HG02759 (cell line): ENCODE data around the gene YJU2.
"Not testable (repeated sequence)": the region's sequence is repeated elsewhere in the genome, so short reads cannot be mapped to it uniquely, and the experiment has no call there.

Experiments
- ATAC-seq: cut with Tn5 transposase; IDR thresholded peaks from one replicate; pipeline ENCODE4 v1.9.1; 2021; ENCODE audit warnings: mild to moderate bottlenecking, moderate library complexity; ENCODE audit not compliant: unreplicated experiment

The YJU2 gene

DNA sequence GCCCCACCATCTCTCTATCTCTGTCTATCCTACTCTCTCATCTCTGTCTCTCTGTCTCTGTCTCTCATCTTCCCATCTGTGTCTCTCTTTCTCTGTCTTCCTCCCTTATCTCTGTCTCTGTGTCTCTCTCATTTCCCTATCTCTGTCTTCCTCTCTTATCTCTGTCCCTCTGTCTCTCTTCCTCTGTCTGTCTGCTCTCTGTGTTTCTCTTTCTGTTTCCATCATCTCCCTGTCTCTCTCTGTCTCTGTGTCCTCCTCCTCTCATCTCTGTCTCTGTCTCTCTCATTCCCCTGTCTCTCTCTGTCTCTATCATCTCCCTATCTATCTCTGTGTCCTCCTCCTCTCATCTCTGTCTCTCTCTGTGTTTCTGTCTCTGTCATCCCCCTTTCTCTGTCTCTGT, 19.1 kb upstream of the YJU2 start:
- ATAC-seq, result no peak

DNA sequence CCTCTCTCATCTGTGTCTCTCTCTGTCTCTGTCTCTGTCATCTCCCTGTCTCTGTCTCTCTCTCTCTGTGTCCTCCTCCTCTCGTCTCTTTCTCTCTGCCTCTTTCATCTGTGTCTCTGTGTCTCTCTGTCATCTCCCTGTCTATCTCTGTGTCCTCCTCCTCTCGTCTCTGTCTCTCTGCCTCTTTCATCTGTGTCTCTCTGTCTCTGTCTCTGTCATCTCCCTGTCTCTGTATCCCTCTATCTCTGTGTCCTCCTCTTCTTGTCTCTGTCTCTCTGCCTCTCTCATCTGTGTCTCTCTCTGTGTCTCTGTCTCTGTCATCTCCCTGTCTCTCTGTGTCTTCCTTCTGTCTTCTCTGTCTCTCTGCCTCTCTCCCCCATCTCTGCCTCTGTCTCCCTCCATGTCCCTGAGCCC, 18.1 kb upstream of the YJU2 start:
- ATAC-seq, result no peak

GRCh38 chr19:4229179-4229931, 17.5 kb upstream of the YJU2 start, which contains the start of gene EBI3:
EBI3 (plus strand) TSS chr19:4229523; CDS start chr19:4229551, 28 bp downstream.
- ATAC-seq, result peak; percentile 71

GRCh38 chr19:4230237-4230636, 16.6 kb upstream of the YJU2 start:
- not testable (repeated sequence) for ATAC-seq

DNA sequence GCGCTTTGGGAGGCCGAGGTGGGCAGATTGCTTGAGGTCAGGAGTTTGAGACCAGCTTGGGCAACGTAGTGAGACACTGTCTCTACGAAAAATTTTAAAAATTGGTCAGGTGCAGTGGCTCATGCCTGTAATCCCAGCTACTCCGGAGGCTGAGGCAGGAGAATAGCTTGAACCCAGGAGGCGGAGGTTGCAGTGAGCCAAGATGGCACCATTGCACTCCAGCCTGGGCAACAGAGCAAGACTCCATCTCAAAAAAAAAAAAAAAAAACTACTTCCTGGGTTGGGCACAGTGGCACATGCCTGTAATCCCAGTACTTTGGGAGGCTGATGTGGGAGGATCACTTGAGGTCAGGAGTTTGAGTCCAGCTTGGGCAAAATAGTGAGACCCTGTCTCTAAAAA, 15.4 kb upstream of the YJU2 start:
- not testable (repeated sequence) for ATAC-seq

DNA sequence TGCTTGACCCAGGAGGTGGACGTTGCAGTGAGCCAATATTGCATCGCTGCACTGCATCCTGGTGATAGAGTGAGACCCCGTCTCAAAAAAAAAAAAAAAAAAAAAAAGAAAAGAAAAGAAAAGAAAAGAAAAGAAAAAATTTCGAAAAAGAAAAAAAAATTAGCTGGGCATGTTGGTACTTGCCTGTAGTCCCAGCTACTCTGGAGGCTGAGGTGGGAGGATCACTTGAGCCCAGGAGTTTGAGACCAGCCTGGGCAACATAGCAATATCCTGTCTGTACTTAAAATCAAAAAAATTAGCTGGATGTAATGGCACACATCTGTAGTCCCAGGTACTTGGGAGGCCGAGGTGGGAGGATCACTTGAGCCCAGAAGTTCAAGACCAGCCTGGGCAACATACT, 14.7 kb upstream of the YJU2 start:
- ATAC-seq, result not testable (repeated sequence)

GRCh38 chr19:4232614-4233281, 14.1 kb upstream of the YJU2 start:
- no peak for ATAC-seq

DNA sequence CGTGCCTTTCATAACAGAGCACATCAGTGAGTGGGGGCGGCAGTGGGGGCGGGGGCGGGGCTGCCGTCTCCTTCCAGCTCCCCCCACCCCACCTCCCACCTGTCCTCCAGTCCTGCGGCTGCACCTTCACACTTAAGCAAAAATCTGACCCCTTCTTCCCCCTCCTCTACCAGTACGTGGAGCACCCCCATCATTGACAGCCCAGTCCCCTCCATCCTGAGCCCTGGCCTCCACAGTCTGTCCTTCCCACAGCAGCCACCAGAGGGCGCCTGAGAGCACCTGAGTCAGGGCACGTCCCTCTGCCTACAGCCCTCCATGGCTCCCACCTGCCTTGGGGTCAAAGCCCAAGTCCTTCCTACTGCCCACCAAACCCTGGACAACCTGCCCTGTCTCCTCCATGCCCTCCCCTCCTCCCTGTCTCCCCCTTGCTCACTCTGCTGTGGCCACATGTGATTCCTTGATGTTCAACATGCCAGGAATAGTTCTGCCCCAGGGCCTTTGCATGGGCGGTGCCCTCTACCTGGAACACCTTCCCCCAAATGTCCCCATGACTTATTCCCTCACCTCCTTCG, 13.5 kb upstream of the YJU2 start:
- no peak for ATAC-seq

GRCh38 chr19:4234142-4234861, 12.6 kb upstream of the YJU2 start:
- ATAC-seq, result no peak

- no peak for ATAC-seq
Observed at GRCh38 chr19:4234862-4235201, 12.0 kb upstream of the YJU2 start.

GRCh38 chr19:4237510-4237909, 9.4 kb upstream of the YJU2 start:
- not testable (repeated sequence) for ATAC-seq

- ATAC-seq, result no peak
Observed at GRCh38 chr19:4238831-4239230, 8.0 kb upstream of the YJU2 start.

DNA sequence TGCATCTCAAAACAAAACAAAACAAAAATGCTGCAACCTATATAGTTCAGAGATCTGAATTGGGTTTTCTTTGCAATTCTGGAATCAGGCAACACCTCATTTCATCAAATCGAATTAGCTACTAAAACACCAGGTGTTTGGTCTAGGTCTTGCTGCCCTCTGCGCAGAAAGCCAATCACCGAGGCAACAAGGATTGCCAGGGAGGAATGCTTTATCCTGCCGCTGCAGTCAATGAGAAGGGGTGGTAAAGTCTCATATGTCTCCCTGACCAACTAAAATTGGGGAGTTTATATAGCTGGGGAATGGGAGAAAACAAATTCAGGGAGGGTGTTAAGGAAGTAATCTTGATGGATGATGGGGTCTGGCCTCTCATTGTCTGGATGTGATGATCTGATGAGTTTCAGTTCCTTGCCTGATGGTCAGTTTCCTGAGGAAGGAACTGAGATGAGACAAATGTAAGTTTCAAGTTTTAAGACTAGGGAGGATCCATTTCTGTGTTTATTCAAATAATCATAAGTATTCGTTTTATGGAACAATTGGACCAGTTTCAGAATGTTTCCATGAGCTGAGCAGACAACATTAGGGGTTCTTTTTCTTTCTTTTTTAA, 5.0 kb upstream of the YJU2 start:
- ATAC-seq, result no peak

DNA sequence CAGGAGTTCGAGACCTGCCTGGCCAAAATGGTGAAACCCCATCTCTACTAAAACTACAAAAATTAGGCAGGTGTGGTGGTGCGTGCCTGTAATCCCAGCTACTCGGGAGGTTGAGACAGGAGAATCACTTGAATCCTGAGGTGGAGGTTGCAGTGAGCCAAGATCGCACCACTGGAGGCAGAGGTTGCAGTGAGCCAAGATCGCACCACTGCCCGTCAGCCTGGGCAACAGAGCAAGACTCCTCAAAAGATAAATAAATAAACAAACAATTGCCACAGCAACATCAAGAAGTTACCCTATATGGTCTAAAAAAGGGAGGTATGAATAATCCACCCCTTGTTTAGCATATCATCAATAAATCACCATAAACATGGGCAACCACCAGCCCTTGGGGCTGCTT, 942 bp upstream of the YJU2 start:
- not testable (repeated sequence) for ATAC-seq

- ATAC-seq, result no peak
Observed at GRCh38 chr19:4256563-4256962, 9.7 kb downstream of the YJU2 start.

DNA sequence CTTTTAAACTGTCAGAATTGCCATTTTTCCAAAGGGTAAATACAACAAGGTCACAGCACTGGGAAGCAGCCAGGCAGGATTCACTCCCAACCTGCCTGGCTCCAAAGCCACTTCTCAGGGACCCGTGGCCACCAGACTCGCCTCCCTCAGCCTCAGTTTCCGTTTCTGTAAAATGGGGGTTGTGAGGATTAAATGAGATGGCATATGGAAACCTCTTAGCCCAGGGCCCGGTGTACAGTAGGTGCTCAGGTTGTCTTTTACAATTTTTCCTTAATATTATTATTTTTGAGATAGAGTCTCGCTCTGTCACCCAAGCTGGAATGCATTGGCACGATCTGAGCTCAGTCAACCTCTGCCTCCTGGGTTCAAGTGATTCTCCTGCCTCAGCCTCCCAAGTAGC, 10.1 kb downstream of the YJU2 start:
- no peak for ATAC-seq

DNA sequence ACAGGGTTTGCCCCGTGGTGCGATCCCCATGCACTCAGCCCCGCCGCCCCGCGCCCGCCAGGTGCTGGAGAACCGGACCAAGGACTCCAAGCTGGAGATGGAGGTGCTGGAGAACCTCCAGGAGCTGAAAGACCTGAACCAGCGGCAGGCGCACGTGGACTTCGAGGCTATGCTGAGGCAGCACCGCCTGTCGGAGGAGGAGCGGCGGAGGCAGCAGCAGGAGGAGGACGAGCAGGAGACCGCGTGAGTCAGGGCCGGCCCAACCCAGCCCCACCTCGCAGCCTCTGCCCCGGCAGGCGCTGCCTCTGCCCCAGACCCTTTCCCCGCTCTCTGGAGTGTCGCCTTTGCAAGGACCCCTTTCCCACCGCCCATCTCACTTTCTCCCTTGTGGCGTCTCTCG, 11.3 kb downstream of the YJU2 start:
- ATAC-seq, result no peak

- no peak for ATAC-seq
Observed at GRCh38 chr19:4260613-4261191, 13.8 kb downstream of the YJU2 start.

GRCh38 chr19:4264812-4265211, 17.9 kb downstream of the YJU2 start:
- no peak for ATAC-seq

- no peak for ATAC-seq
Observed at GRCh38 chr19:4266253-4267000, 19.5 kb downstream of the YJU2 start.
